ENCODE data around the gene SSC5D. TPM values are rescaled to one million over a fixed set of nuclear protein-coding genes. Genes with fewer than 3 reads are reported as not detected.

Gene SSC5D
- 1 to 10 TPM; 1.7 to 2.9 (median 2.2) TPM for total RNA-seq

DNA sequence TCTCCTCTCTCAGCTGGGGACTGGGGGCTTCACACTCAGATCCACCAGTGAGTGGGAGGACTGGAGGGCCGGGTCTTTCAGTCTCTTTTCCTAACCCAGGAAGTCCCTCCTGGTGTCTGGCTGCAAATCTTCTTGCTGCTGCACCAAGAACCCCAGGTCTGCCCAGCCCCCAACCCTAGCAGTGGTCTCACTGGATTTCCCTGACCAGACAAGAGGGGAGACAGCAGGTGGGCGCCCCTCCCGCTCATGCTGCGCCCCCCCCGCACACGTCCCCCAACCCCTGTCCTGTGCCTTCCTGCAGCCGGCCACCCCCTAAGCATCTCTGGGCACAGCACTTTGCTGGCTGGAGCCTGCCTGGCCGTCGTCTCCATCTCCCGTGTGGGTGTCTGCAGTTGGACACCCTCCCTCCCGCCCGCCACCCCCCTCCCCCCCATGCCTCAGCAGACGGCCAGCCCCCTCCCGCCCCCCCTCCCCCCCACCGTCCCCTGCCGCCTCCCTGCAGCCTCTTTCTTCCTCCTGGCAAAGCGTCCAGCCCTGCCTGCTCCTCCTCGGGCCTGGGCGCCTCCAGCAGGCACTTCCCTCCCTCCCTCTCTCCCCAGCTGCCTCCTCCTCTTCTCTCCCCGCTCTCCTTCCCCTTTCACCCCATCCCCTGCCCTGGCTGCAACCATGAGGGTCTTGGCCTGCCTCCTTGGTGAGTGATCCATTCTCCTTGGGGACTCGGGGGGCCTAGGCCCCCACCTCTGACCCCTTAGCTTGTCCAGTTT lies at the start of gene SSC5D:
TSS of gene SSC5D (plus strand) at position 513 of the 764 bp plus-strand sequence. CDS start at position 667, 154 bp downstream.
- H3K36me3 ChIP-seq: peaks cover 0 to 2% of the 10 kb centered on the region in 2 donors
- no peak within 1 kb of the TSS for H3K4me3 ChIP-seq (replicated peaks in 1 of 3)
- intact Hi-C loops (cut with DNase I): no loop called here
- H3K27me3 ChIP-seq: no peaks in the 10 kb centered on the region
- H3K27ac ChIP-seq: peak within 1 kb of the TSS; percentile 70 to 97 (median 80)
- H3K4me1 ChIP-seq: peaks cover 32 to 41% of the 10 kb centered on the region in 2 donors
- DNase-seq: no peak
- TF ChIP-seq, protein P1, sequence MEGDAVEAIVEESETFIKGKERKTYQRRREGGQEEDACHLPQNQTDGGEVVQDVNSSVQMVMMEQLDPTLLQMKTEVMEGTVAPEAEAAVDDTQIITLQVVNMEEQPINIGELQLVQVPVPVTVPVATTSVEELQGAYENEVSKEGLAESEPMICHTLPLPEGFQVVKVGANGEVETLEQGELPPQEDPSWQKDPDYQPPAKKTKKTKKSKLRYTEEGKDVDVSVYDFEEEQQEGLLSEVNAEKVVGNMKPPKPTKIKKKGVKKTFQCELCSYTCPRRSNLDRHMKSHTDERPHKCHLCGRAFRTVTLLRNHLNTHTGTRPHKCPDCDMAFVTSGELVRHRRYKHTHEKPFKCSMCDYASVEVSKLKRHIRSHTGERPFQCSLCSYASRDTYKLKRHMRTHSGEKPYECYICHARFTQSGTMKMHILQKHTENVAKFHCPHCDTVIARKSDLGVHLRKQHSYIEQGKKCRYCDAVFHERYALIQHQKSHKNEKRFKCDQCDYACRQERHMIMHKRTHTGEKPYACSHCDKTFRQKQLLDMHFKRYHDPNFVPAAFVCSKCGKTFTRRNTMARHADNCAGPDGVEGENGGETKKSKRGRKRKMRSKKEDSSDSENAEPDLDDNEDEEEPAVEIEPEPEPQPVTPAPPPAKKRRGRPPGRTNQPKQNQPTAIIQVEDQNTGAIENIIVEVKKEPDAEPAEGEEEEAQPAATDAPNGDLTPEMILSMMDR (IDR thresholded peaks at IDR 0.05): no peak
- no peak for TF ChIP-seq POLR2A (IDR thresholded peaks at IDR 0.05)
- H3K9me3 ChIP-seq: no peaks in the 10 kb centered on the region
- WGBS, 2 donors: 17 to 28% methylated on average over 7 to 14 of the region's 21 CpGs

DNA sequence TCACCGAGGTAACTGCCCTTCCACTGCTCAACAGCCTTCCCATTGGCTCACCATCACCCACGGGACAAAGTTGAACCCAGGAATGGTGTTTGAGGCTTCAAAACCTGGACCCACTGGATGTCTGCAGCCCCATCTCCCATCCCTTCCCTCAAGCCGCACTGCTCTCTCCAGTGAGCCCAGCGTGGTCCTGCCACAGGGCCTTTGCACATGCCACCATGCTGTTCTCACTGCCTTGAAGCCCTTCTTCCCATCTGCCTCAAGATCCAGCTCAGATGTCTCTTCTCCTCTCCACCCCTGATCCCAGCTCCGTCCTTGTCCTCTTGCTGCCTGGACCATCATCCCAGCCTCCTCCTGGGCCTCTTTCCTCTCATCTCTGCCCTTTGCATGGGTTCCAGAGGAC lies 49.2 kb upstream of the SSC5D start:
- intact Hi-C loops (cut with DNase I): no loop called here
- Histone ChIP-seq H3K36me3 (no peaks in the 10 kb centered on the region), H3K27me3 (peaks cover 24% of the 10 kb centered on the region), H3K9me3 (no peaks in the 10 kb centered on the region), H3K27ac (no peak overlapping the region), H3K4me1 (peaks cover 0 to 4% of the 10 kb centered on the region in 2 donors), H3K4me3 (replicated peaks in 1 of 3) (no peak overlapping the region)
- WGBS, 2 donors: 67 to 76% methylated on average over 5 of the region's 5 CpGs
- no peak for DNase-seq
- no peak for TF ChIP-seq POLR2A (IDR thresholded peaks at IDR 0.05)
- TF ChIP-seq, protein P1 (IDR thresholded peaks at IDR 0.05): no peak

DNA sequence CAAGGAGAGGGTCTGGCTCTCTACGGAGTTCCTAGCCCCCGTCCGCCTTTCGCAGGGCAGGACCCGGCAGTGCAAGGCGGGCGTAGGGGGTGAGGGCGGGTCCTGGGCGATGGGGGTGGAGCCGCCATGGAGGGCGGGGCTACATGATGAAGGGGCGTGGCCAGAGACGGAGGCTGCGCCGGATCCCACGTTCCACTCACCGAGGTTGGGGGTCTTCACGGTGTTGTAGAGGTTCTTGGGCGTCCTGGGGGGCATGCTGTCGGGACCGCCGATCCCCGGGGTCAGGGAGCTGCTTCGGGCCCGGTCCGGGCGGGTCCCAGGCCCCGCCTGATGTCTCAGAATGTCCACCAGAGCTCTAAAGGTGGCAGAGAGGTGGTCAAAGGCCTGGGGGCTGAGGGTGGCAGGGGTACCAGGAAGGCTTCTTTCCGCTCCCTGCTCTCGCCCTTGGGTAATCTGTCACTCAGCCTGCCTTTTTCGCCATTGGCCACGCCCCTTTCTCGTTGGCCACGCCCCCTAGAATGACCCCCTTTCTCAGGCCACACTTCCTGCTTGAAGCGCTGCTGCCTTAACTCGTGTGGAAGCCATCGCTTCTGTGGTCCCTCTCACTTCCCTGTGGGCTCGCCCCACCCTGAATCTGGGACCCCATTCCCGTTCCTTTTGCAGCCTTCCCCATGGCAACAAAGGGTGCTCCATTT lies 47.7 kb upstream of the SSC5D start:
- TF ChIP-seq, protein P1 (IDR thresholded peaks at IDR 0.05): no peak
- no peak for TF ChIP-seq POLR2A (IDR thresholded peaks at IDR 0.05)
- Histone ChIP-seq H3K4me3 (replicated peaks in 1 of 3) (no peak overlapping the region), H3K9me3 (no peaks in the 10 kb centered on the region), H3K27ac (no peak overlapping the region), H3K27me3 (peaks cover 25% of the 10 kb centered on the region), H3K36me3 (no peaks in the 10 kb centered on the region), H3K4me1 (peaks cover 0 to 4% of the 10 kb centered on the region in 2 donors)
- no peak for DNase-seq
- WGBS, 2 donors: 9 to 17% methylated on average over 19 to 21 of the region's 39 CpGs
- intact Hi-C loops (cut with DNase I): no loop called here

DNA sequence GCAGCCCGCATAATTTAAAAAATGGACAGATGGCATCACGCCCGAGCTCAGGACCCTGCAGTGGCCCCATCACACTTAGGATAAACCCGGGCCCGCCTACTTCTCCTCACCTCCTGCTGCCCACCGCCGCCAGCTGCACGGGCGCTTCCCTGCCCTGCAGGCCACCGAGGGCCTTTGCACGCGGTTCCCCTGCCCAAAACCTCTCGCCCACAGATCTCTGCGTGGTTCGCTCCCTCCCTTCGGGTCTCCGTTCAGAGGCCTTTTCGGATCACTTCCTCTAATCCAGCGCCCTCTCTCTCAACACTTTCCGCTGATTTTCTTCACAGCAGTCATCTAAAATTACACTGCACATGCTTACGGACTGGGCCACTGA lies 46.9 kb upstream of the SSC5D start:
- Histone ChIP-seq H3K27me3 (peaks cover 25% of the 10 kb centered on the region), H3K4me1 (peaks cover 0 to 4% of the 10 kb centered on the region in 2 donors), H3K4me3 (replicated peaks in 1 of 3) (no peak overlapping the region), H3K36me3 (no peaks in the 10 kb centered on the region), H3K9me3 (no peaks in the 10 kb centered on the region), H3K27ac (no peak overlapping the region)
- DNase-seq: no peak
- intact Hi-C loops (cut with DNase I): no loop called here
- TF ChIP-seq, protein P1 (IDR thresholded peaks at IDR 0.05): no peak
- no peak for TF ChIP-seq POLR2A (IDR thresholded peaks at IDR 0.05)
- 4 to 6% methylated on average over 21 of the region's 21 CpGs for WGBS, 2 donors

Data from thyroid gland (tissue), 4 donors.